Measurements from ENCODE around the gene TMEM165.
"Not testable (repeated sequence)": the region's sequence is repeated elsewhere in the genome, so short reads cannot be mapped to it uniquely, and the experiment has no call there.

Gene TMEM165

DNA sequence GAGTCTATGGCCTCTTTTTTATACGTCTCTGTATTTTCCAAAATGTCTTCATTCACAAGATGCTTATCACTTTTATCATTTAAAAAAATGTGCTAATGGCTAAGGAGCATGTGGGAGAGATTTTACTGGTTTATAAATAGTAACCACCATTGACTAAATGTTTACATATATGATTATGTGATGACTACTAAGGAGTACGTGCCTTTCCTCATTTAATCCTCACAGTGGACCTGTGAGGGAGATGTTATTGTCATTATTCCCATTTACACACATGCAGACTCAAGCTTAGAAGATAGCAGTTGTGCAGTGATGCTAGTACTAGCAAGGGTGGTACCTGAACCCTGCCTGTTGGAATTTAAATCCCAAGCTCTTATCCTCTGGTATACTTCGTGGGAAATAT lies 47.3 kb upstream of the TMEM165 start:
- TF ChIP-seq, protein P1, sequence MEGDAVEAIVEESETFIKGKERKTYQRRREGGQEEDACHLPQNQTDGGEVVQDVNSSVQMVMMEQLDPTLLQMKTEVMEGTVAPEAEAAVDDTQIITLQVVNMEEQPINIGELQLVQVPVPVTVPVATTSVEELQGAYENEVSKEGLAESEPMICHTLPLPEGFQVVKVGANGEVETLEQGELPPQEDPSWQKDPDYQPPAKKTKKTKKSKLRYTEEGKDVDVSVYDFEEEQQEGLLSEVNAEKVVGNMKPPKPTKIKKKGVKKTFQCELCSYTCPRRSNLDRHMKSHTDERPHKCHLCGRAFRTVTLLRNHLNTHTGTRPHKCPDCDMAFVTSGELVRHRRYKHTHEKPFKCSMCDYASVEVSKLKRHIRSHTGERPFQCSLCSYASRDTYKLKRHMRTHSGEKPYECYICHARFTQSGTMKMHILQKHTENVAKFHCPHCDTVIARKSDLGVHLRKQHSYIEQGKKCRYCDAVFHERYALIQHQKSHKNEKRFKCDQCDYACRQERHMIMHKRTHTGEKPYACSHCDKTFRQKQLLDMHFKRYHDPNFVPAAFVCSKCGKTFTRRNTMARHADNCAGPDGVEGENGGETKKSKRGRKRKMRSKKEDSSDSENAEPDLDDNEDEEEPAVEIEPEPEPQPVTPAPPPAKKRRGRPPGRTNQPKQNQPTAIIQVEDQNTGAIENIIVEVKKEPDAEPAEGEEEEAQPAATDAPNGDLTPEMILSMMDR (IDR thresholded peaks at IDR 0.05) = no peak
- no peaks in the 10 kb centered on the region for H3K9me3 ChIP-seq

DNA sequence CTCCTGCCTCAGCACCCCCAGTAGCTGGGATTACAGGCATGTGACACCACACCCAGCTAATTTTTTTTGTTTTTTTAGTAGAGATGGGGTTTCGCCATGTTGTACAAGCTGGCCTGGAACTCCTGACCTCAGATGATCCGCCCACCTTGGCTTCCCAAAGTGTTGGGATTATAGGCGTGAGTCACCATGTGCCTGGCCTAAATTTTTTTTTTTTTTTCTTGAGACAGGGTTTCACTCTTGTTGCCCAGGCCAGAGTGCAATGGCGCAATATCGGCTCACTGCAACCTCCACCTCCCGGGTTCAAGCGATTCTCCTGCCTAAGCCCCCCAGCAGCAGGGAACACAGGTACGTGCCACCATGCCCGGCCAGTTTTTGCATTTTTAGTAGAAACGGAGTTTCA lies 44.9 kb upstream of the TMEM165 start:
- not testable (repeated sequence) for H3K9me3 ChIP-seq; H3K36me3 ChIP-seq; H3K27ac ChIP-seq; H3K4me3 ChIP-seq (ENCODE audit: low read depth in 1 of 2, low read length in 1 of 2); H3K27me3 ChIP-seq
- H3K4me1 ChIP-seq (ENCODE audit: control insufficient read depth in 1 of 2, insufficient read depth in 1 of 2, low read depth in 1 of 2, low read length in 1 of 2) = peaks cover 16 to 18% of the 10 kb centered on the region in 2 experiments

More for the DNA sequence above, 47.3 kb upstream of the TMEM165 start:
- Histone ChIP-seq H3K27ac (no peak overlapping the region), H3K36me3 (no peaks in the 10 kb centered on the region), H3K4me3 (ENCODE audit: low read depth in 1 of 2, low read length in 1 of 2) (no peak overlapping the region), H3K4me1 (ENCODE audit: control insufficient read depth in 1 of 2, insufficient read depth in 1 of 2, low read depth in 1 of 2, low read length in 1 of 2) (peaks cover 20 to 21% of the 10 kb centered on the region in 2 experiments), H3K27me3 (peaks cover 11% of the 10 kb centered on the region)

DNA sequence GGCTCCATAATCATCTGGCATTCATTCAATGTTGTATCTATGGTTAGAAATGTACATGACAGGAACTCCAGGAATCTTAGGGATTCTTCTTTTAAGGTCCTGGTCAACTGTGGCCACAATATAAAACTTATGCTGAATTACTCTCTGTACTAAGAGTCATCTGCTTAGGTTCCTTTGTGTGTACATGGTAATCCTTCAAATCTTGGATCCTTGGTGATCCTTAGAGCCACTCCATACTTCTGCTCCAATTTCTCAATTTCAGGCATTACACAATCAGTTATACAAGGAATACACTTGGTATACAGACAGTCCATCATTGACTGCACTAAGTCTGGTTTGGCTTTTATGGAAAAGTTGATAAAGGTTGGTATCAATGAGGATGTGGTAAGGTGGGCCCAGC lies 43.9 kb upstream of the TMEM165 start:
- TF ChIP-seq, protein P1 (IDR thresholded peaks at IDR 0.05) = no peak
- Histone ChIP-seq H3K4me3 (ENCODE audit: low read depth in 1 of 2, low read length in 1 of 2) (no peak overlapping the region), H3K36me3 (no peaks in the 10 kb centered on the region), H3K4me1 (ENCODE audit: control insufficient read depth in 1 of 2, insufficient read depth in 1 of 2, low read depth in 1 of 2, low read length in 1 of 2) (peaks cover 8 to 12% of the 10 kb centered on the region in 2 experiments), H3K9me3 (no peaks in the 10 kb centered on the region), H3K27me3 (peaks cover 2% of the 10 kb centered on the region), H3K27ac (no peak overlapping the region)

DNA sequence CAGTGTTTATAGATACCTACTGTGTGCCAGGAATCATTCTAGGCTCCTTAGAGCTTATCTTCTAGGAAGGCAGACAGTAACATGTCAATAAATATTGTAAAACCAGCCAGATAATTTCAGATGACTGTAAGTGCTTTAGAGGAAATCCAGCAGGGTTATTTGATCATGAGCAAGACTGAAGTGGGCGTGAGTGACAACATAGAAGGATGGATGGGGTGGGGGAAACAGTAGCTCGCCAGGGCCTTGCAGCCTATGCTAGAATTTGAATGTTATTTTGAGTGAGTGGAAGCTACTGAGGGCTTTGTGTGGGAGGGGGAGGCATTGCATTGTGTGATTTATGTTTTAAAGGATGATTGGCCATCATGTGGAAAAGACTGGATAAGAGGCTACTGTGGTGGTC lies 43.0 kb upstream of the TMEM165 start:
- no peaks in the 10 kb centered on the region for H3K36me3 ChIP-seq
- TF ChIP-seq, protein P1 (IDR thresholded peaks at IDR 0.05) = no peak
- H3K4me1 ChIP-seq (ENCODE audit: control insufficient read depth in 1 of 2, insufficient read depth in 1 of 2, low read depth in 1 of 2, low read length in 1 of 2) = peaks cover 5 to 7% of the 10 kb centered on the region in 2 experiments
- H3K27ac ChIP-seq = no peak overlapping the region
- H3K27me3 ChIP-seq = peaks cover 11% of the 10 kb centered on the region
- H3K4me3 ChIP-seq (ENCODE audit: low read depth in 1 of 2, low read length in 1 of 2) = no peak overlapping the region
- H3K9me3 ChIP-seq = no peaks in the 10 kb centered on the region

DNA sequence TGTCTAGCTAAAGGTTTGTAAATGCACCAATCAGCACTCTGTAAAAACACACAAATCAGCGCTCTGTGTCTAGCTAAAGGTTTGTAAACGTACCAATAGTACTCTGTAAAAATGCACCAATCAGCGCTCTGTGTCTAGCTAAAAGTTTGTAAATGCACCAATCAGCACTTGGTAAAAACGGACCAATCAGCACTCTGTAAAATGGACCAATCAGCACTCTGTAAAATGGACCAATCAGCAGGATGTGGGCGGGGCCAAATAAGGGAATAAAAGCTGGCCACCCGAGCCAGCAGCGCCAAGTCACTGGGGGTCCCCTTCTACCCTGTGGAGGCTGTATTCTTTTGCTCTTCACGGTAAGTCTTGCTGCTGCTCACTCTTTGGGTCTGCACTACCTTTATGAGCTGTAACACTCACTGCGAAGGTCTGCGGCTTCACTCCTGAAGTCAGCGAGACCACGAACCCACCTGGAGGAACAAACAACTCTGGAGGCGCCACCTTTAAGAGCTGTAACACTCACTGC lies 42.5 kb upstream of the TMEM165 start:
- H3K27me3 ChIP-seq = peaks cover 13% of the 10 kb centered on the region
- not testable (repeated sequence) for H3K36me3 ChIP-seq; H3K4me1 ChIP-seq (ENCODE audit: control insufficient read depth in 1 of 2, insufficient read depth in 1 of 2, low read depth in 1 of 2, low read length in 1 of 2); H3K9me3 ChIP-seq; H3K27ac ChIP-seq; H3K4me3 ChIP-seq (ENCODE audit: low read depth in 1 of 2, low read length in 1 of 2)

DNA sequence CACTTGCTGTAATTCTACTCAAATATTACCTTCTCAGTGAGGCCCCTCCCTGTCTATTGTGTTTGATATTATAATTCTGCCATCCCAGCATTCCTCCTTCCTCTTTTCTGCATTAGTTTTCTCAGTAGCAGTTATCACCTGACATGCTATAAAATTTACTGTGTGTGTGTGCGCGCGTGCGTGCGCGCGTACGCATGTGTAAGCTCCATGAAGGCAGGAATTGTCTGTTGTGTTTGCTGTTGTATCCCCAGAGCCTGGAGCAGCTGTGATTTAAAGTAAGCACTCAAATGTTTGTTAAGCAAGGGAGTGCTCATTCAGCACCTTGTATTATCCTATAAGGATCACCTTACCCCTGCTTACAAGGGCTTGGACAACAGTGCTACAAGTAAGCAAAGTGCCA lies 41.1 kb upstream of the TMEM165 start:
- Histone ChIP-seq H3K4me1 (ENCODE audit: control insufficient read depth in 1 of 2, insufficient read depth in 1 of 2, low read depth in 1 of 2, low read length in 1 of 2) (peaks cover 12 to 14% of the 10 kb centered on the region in 2 experiments), H3K27me3 (peaks cover 13% of the 10 kb centered on the region), H3K27ac (no peak overlapping the region), H3K9me3 (no peaks in the 10 kb centered on the region), H3K36me3 (no peaks in the 10 kb centered on the region), H3K4me3 (ENCODE audit: low read depth in 1 of 2, low read length in 1 of 2) (no peak overlapping the region)
- TF ChIP-seq, protein P1 (IDR thresholded peaks at IDR 0.05) = no peak

DNA sequence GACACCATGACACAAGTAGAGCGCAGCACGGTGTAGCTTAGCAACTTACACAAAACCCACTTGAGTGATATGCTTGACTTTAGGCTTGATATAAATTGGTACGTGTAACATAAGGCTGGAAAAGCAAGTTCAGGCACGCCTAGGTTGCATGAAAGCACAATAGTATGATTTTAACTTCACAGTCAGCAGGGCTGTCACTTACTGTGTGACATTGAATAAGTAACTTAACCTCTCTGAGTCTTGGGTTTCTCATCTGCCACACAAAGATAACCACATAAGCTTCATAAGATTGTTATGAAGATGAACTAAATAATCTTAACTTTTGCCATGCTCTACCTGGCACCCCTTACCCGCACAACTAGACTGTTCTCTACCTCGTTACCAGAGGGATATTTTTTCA lies 40.2 kb upstream of the TMEM165 start:
- Histone ChIP-seq H3K36me3 (no peaks in the 10 kb centered on the region), H3K4me3 (ENCODE audit: low read depth in 1 of 2, low read length in 1 of 2) (no peak overlapping the region), H3K27ac (no peak overlapping the region), H3K9me3 (no peaks in the 10 kb centered on the region), H3K27me3 (peaks cover 13% of the 10 kb centered on the region), H3K4me1 (ENCODE audit: control insufficient read depth in 1 of 2, insufficient read depth in 1 of 2, low read depth in 1 of 2, low read length in 1 of 2) (peaks cover 12 to 14% of the 10 kb centered on the region in 2 experiments)
- TF ChIP-seq, protein P1 (IDR thresholded peaks at IDR 0.05) = no peak

Measured in neutrophil (primary cell).